PC-3 (cell line): Measurements from ENCODE around the gene CDK5R1.

Source experiments
- CTCF ChIP-seq: fragments of 300-600 bp; sonication (generic); conservative IDR thresholded peaks from 2 replicates; pipeline ENCODE4 v1.5.1; 2017; ENCODE audit warnings: antibody characterized with exemption, low read depth, mild to moderate bottlenecking, low read length
- EZH2phosphoT487 ChIP-seq: fragments of 300-600 bp; sonication (generic); IDR thresholded peaks from 2 replicates; pipeline ENCODE4 v1.6.1; 2018; ENCODE audit warnings: mild to moderate bottlenecking, antibody characterized with exemption, low read length, borderline replicate concordance

GRCh38 chr17:32490101-32490482 lies 3.3 kb downstream of the CDK5R1 start:
- no peak for TF ChIP-seq EZH2phosphoT487
- no peak for TF ChIP-seq CTCF
